ENCODE data around the gene MYZAP.
A peak's percentile ranks its signal among the peaks of the same experiment; 100 is the strongest.

Gene MYZAP

GRCh38 chr15:57562196-57562769 is 29.4 kb upstream of the MYZAP start:
- no peak for DNase-seq (ENCODE audit: low spot score)

- DNase-seq (ENCODE audit: low spot score): no peak
These were observed 28.3 kb upstream of the MYZAP start for GRCh38 chr15:57563416-57563815.

GRCh38 chr15:57565311-57565710 is 26.4 kb upstream of the MYZAP start:
- no peak for DNase-seq (ENCODE audit: low spot score)

- no peak for DNase-seq (ENCODE audit: low spot score)
These were observed 24.9 kb upstream of the MYZAP start for GRCh38 chr15:57566834-57567233.

- no peak for DNase-seq (ENCODE audit: low spot score)
These were observed 23.8 kb upstream of the MYZAP start for GRCh38 chr15:57567891-57568290.

- DNase-seq (ENCODE audit: low spot score): no peak
These were observed 23.4 kb upstream of the MYZAP start for GRCh38 chr15:57568299-57568698.

- DNase-seq (ENCODE audit: low spot score): no peak
These were observed 21.4 kb upstream of the MYZAP start for GRCh38 chr15:57570340-57570739.

GRCh38 chr15:57570994-57571393 is 20.7 kb upstream of the MYZAP start:
- DNase-seq (ENCODE audit: low spot score): no peak

- no peak for DNase-seq (ENCODE audit: low spot score)
These were observed 20.0 kb upstream of the MYZAP start for GRCh38 chr15:57571725-57572124.

GRCh38 chr15:57572468-57572867 is 19.2 kb upstream of the MYZAP start:
- DNase-seq (ENCODE audit: low spot score): no peak

GRCh38 chr15:57573151-57573550 is 18.6 kb upstream of the MYZAP start:
- no peak for DNase-seq (ENCODE audit: low spot score)

- no peak for DNase-seq (ENCODE audit: low spot score)
These were observed 16.3 kb upstream of the MYZAP start for GRCh38 chr15:57575363-57575762.

GRCh38 chr15:57578288-57578900 is 13.3 kb upstream of the MYZAP start:
- DNase-seq (ENCODE audit: low spot score): no peak

- no peak for DNase-seq (ENCODE audit: low spot score)
These were observed 11.3 kb upstream of the MYZAP start for GRCh38 chr15:57580428-57580827.

GRCh38 chr15:57580866-57581265 is 10.8 kb upstream of the MYZAP start:
- DNase-seq (ENCODE audit: low spot score): no peak

GRCh38 chr15:57582090-57582489 is 9.6 kb upstream of the MYZAP start:
- DNase-seq (ENCODE audit: low spot score): no peak

- no peak for DNase-seq (ENCODE audit: low spot score)
These were observed 8.4 kb upstream of the MYZAP start for GRCh38 chr15:57583282-57583681.

GRCh38 chr15:57583720-57584119 is 8.0 kb upstream of the MYZAP start:
- no peak for DNase-seq (ENCODE audit: low spot score)

GRCh38 chr15:57586661-57587424 is 4.9 kb upstream of the MYZAP start:
- no peak for DNase-seq (ENCODE audit: low spot score)

GRCh38 chr15:57589281-57589680 is 2.4 kb upstream of the MYZAP start:
- DNase-seq (ENCODE audit: low spot score): peak; percentile 12

- no peak for DNase-seq (ENCODE audit: low spot score)
These were observed 1.9 kb upstream of the MYZAP start for GRCh38 chr15:57589754-57590153.

- no peak for DNase-seq (ENCODE audit: low spot score)
These were observed 375 bp upstream of the MYZAP start for GRCh38 chr15:57591237-57591821.

GRCh38 chr15:57592426-57592825 is 722 bp downstream of the MYZAP start:
- no peak for DNase-seq (ENCODE audit: low spot score)
